HFF-Myc (cell line): ENCODE results near the gene FBXL17.

ENCODE experiments used
- DNase-seq: peaks from one replicate; pipeline ENCODE4 v3.0.0-alpha.2; 2011; ENCODE audit warnings: low read depth; ENCODE audit errors: extremely low read depth
- H3K4me3 ChIP-seq: replicated peaks from 2 replicates; pipeline ENCODE4 v1.5.1; 2011; ENCODE audit warnings: low read depth, mild to moderate bottlenecking, control low read depth, low read length
- CTCF ChIP-seq: IDR thresholded peaks from 2 replicates; pipeline ENCODE4 v1.5.1; 2012; ENCODE audit warnings: mild to moderate bottlenecking, low read depth, low read length, control low read depth; ENCODE audit errors: missing control alignments

FBXL17 gene

GRCh38 chr5:108101130-108101529, 280.8 kb downstream of the FBXL17 start:
- DNase-seq, result no peak
- H3K4me3 ChIP-seq, result no peak overlapping the region
- TF ChIP-seq CTCF, result no peak

DNA sequence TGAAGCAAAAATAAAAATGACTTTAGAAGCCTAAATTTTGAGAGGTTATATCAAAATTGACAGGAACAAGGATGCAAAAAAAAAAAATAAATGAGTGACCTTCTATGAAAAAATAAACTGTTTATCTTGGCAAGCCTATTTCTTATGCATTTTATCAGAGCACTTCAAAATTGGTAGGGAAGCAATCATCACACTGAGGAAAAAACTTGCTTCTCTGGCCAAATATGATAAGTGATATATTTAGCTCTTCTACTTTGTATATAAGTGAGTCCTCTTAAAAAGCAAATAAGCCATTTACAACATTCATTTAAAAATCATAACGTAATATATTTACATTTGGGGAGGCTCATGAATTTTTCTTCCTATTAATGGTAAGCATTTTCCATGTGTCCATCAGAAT, 287.1 kb downstream of the FBXL17 start:
- no peak for TF ChIP-seq CTCF
- DNase-seq, result no peak
- H3K4me3 ChIP-seq, result no peak overlapping the region

GRCh38 chr5:108093186-108093585, 288.7 kb downstream of the FBXL17 start:
- DNase-seq, result no peak
- no peak overlapping the region for H3K4me3 ChIP-seq
- peak; percentile 37 for TF ChIP-seq CTCF

DNA sequence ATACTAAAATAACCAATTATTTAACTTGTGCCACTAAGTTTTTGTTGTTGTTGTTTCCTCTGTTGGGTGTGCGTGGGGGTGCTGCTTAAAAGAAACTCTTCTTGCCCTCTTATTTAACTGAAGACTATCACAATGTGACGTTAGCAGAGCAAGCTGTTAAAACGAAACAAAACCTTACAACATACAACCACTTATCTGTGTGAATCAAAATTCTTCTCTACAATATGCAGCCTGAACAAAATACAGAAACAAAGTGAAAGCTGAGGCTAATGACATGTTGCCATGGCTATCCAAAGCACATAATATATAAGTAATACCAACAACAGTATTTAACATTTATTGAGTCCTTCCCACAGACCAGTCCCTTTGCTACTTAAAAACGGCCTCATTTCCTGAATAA, 291.0 kb downstream of the FBXL17 start:
- no peak overlapping the region for H3K4me3 ChIP-seq
- no peak for DNase-seq
- TF ChIP-seq CTCF, result no peak

DNA sequence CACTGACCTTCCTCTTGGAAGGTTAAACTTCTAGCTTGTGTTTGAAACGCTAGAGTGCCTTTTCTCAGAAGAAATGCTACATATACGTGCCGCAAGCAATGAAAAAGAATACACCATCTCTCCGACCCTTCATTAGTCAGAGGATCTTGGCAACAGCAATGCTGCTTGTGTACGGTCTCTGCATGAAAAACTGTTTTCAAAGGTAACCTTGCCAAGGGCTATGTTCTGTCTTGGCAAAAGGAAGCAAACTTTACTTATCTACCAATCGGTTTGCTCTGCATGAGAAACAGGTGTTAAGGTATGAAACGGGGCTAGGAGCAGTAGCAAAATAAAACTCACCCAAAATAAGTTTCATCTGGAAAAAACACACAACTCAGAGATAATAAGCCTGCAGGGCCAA, 297.8 kb downstream of the FBXL17 start:
- H3K4me3 ChIP-seq, result no peak overlapping the region
- DNase-seq, result no peak
- TF ChIP-seq CTCF, result no peak

DNA sequence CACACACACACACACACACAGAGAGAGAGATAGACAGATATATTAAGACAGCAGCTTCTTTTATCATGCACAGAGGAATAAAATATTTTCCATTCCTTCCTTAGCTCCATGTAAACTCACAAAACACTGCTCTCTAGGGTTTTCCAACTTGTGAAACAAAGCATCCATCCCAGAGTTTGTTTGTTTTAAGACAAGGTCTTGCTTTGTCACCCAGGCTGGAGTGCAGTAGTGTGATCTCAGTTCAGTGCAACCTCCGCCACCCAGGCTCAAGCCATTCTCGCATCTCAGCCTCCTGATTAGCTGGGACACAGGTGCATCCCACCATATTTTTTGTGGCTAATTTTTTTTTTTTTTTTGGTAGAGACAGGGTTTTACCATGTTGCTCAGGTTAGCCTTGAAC, 298.7 kb downstream of the FBXL17 start:
- H3K4me3 ChIP-seq, result no peak overlapping the region
- no peak for TF ChIP-seq CTCF
- no peak for DNase-seq

DNA sequence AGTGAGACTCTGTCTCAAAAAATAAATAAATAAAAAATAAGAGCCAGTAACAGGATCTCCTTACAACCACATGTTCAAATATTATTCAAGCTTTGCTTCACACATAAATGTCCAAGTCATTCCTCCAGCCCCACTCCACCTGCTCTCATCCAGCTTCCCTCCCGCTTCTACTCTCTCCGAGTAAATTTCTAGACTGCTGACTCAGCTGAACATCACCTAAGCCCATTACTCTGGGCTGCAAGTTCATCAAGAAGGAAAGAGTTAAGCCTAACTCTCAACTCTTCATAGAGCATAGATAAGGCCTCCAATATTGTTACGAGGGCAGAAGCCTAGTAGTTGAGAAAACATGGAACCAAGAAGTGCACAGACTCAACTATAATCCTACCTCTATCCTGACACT, 300.2 kb downstream of the FBXL17 start:
- no peak for DNase-seq
- no peak for TF ChIP-seq CTCF

More for the DNA sequence above, 300.2 kb downstream of the FBXL17 start:
- no peak overlapping the region for H3K4me3 ChIP-seq
